Measurements from ENCODE around the gene QRSL1. TPM values are rescaled to one million over a fixed set of nuclear protein-coding genes. Genes with fewer than 3 reads are reported as not detected.

Gene QRSL1
- total and polyA plus RNA-seq, 2 experiments from 2014 or later, result 18.4 to 19.3 TPM

DNA sequence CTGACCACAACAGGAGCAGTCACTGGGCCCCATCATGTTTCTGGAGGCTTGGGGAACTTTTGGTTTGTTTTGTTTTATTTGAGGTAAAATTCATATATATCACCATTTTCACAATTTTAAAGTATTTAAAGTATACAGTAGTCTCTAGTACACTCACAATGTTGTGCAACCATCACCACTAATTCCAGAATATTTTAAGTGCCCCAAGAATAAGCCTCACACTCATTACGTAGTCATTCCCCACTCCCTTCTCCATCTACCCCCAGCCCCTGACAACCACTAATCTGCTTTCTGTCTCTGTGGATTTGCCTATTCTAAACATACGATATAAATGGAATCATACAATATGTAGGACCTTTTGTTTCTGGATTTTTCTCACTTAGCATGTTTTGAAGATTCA, 29.0 kb upstream of the QRSL1 start:
- no peak for TF ChIP-seq ZNF462 (CRISPR knock-in tag; IDR thresholded peaks at IDR 0.05)
- TF ChIP-seq, protein P1, sequence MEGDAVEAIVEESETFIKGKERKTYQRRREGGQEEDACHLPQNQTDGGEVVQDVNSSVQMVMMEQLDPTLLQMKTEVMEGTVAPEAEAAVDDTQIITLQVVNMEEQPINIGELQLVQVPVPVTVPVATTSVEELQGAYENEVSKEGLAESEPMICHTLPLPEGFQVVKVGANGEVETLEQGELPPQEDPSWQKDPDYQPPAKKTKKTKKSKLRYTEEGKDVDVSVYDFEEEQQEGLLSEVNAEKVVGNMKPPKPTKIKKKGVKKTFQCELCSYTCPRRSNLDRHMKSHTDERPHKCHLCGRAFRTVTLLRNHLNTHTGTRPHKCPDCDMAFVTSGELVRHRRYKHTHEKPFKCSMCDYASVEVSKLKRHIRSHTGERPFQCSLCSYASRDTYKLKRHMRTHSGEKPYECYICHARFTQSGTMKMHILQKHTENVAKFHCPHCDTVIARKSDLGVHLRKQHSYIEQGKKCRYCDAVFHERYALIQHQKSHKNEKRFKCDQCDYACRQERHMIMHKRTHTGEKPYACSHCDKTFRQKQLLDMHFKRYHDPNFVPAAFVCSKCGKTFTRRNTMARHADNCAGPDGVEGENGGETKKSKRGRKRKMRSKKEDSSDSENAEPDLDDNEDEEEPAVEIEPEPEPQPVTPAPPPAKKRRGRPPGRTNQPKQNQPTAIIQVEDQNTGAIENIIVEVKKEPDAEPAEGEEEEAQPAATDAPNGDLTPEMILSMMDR (conservative IDR thresholded peaks at IDR 0.05; ENCODE audit: low read depth in 2 of 2), result no peak
- TF ChIP-seq CREB1 (CRISPR knock-in tag; IDR thresholded peaks at IDR 0.05; ENCODE audit: low read depth), result no peak
- no peak for TF ChIP-seq ZNF114 (CRISPR knock-in tag; IDR thresholded peaks at IDR 0.05)
- no peak for TF ChIP-seq ZNF331 (CRISPR knock-in tag; IDR thresholded peaks at IDR 0.05; ENCODE audit: low read depth)
- no peak for TF ChIP-seq POLR2AphosphoS5 (IDR thresholded peaks at IDR 0.05; ENCODE audit: low read depth)
- TF ChIP-seq EZH2phosphoT487 (IDR thresholded peaks at IDR 0.05; ENCODE audit: unreplicated experiment), result no peak
- TF ChIP-seq, protein P2, sequence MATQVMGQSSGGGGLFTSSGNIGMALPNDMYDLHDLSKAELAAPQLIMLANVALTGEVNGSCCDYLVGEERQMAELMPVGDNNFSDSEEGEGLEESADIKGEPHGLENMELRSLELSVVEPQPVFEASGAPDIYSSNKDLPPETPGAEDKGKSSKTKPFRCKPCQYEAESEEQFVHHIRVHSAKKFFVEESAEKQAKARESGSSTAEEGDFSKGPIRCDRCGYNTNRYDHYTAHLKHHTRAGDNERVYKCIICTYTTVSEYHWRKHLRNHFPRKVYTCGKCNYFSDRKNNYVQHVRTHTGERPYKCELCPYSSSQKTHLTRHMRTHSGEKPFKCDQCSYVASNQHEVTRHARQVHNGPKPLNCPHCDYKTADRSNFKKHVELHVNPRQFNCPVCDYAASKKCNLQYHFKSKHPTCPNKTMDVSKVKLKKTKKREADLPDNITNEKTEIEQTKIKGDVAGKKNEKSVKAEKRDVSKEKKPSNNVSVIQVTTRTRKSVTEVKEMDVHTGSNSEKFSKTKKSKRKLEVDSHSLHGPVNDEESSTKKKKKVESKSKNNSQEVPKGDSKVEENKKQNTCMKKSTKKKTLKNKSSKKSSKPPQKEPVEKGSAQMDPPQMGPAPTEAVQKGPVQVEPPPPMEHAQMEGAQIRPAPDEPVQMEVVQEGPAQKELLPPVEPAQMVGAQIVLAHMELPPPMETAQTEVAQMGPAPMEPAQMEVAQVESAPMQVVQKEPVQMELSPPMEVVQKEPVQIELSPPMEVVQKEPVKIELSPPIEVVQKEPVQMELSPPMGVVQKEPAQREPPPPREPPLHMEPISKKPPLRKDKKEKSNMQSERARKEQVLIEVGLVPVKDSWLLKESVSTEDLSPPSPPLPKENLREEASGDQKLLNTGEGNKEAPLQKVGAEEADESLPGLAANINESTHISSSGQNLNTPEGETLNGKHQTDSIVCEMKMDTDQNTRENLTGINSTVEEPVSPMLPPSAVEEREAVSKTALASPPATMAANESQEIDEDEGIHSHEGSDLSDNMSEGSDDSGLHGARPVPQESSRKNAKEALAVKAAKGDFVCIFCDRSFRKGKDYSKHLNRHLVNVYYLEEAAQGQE (IDR thresholded peaks at IDR 0.05; ENCODE audit: unreplicated experiment), result no peak
- Histone ChIP-seq H3K9me2 (ENCODE audit: insufficient read depth) (no peaks in the 10 kb centered on the region), H3K79me2 (replicated peaks; ENCODE audit: insufficient read depth) (no peaks in the 10 kb centered on the region), H3K4me1 (ENCODE audit: insufficient read depth) (no peaks in the 10 kb centered on the region), H3K27ac (ENCODE audit: low read depth) (no peak overlapping the region), H3K4me3 (no peak overlapping the region), H3K4me2 (no peak overlapping the region), H4K20me1 (replicated peaks; ENCODE audit: insufficient read depth) (no peaks in the 10 kb centered on the region), H3K36me3 (ENCODE audit: insufficient read depth) (no peaks in the 10 kb centered on the region; the same call in 1 of the 2 replicates), H3F3A (replicated peaks; ENCODE audit: low read depth) (no peaks in the 10 kb centered on the region), H2AFZ (no peak overlapping the region), H3K27me3 (ENCODE audit: insufficient read depth) (no peaks in the 10 kb centered on the region)
- Mint-ChIP-seq H3K4me1 (no peaks in the 10 kb centered on the region), H3K27me3 (ENCODE audit: insufficient read depth, low read depth, poor library complexity) (peaks cover 6% of the 10 kb centered on the region), H3K9me3 (peaks cover 6% of the 10 kb centered on the region; the same call in 2 of the 3 replicates), H3K4me3 (no peak overlapping the region), H3K36me3 (ENCODE audit: low read depth) (peaks cover 50% of the 10 kb centered on the region), H3K27ac (no peak overlapping the region)
- ATAC-seq (no peak), DNase-seq (ENCODE audit: low spot score) (no peak)
